Liver (tissue), 9 donors: Measurements from ENCODE around the gene ATP5F1B. TPM values are rescaled to one million over a fixed set of nuclear protein-coding genes. Genes with fewer than 3 reads are reported as not detected.

Experiments used
- DNase-seq: peaks from one replicate; pipeline ENCODE4 v3.0.0-alpha.2; 2017; ENCODE audit warnings: low spot score
- H3K27ac ChIP-seq, 2 donors: one replicate each; pipeline ENCODE4 v1.7.0; 2013; ENCODE audit warnings: inconsistent platforms in 2 of 2, low read length in 2 of 2, control low read depth in 1 of 2, low read depth in 1 of 2, mild to moderate bottlenecking in 1 of 2
- H3K27me3 ChIP-seq, 4 donors: one replicate each; pipeline versions ENCODE4 v1.6.1 to v1.7.0; 2013; ENCODE audit warnings: low read length in 3 of 4, inconsistent platforms in 1 of 4, mild to moderate bottlenecking in 1 of 4, moderate library complexity in 1 of 4; ENCODE audit not compliant: control insufficient read depth in 4 of 4, insufficient read depth in 4 of 4
- H3K36me3 ChIP-seq, 4 donors: one replicate each; pipeline versions ENCODE4 v1.6.1 to v1.7.0; 2013; ENCODE audit warnings: low read length in 3 of 4, mild to moderate bottlenecking in 3 of 4, low read depth in 1 of 4, moderate library complexity in 1 of 4; ENCODE audit not compliant: control insufficient read depth in 4 of 4, insufficient read depth in 3 of 4
- H3K4me1 ChIP-seq, 4 donors: one replicate each; pipeline versions ENCODE4 v1.6.1 to v1.7.0; 2013; ENCODE audit warnings: low read length in 3 of 4, mild to moderate bottlenecking in 3 of 4, moderate library complexity in 1 of 4; ENCODE audit not compliant: control insufficient read depth in 4 of 4, insufficient read depth in 4 of 4
- H3K4me3 ChIP-seq, 3 donors: one replicate each; pipeline versions ENCODE4 v1.6.1 to v1.7.0; 2013; ENCODE audit warnings: low read length in 3 of 3, control low read depth in 1 of 3, low read depth in 1 of 3, mild to moderate bottlenecking in 1 of 3
- H3K9ac ChIP-seq, 2 donors: one replicate each; pipeline ENCODE4 v1.7.0; 2013; ENCODE audit warnings: low read length in 2 of 2, mild to moderate bottlenecking in 2 of 2, moderate library complexity in 2 of 2, control low read depth in 1 of 2, low read depth in 1 of 2
- H3K9me3 ChIP-seq, 4 donors: one replicate each; pipeline versions ENCODE4 v1.6.1 to v1.7.0; 2013; ENCODE audit warnings: low read length in 3 of 4; ENCODE audit not compliant: control insufficient read depth in 4 of 4
- EGR1 ChIP-seq, 2 donors: IDR thresholded peaks; 2 replicates each; pipeline ENCODE4 v1.6.1; 2016 to 2018; ENCODE audit warnings: antibody characterized with exemption in 2 of 2, low read depth in 2 of 2
- FOXA1 ChIP-seq: IDR thresholded peaks from 2 replicates; pipeline ENCODE4 v1.6.1; 2016; ENCODE audit warnings: antibody characterized with exemption
- FOXA2 ChIP-seq: IDR thresholded peaks from 2 replicates; pipeline ENCODE4 v1.6.1; 2016; ENCODE audit warnings: antibody characterized with exemption
- GABPA ChIP-seq, 2 donors: IDR thresholded peaks in 1 of 2; conservative IDR thresholded peaks in 1 of 2; 2 replicates each; pipeline ENCODE4 v1.6.1; 2016; ENCODE audit warnings: antibody characterized with exemption in 2 of 2, mild to moderate bottlenecking in 1 of 2, moderate library complexity in 1 of 2
- HNF4A ChIP-seq, 2 donors: conservative IDR thresholded peaks; 2 replicates each; pipeline ENCODE4 v1.6.1; 2016; ENCODE audit warnings: antibody characterized with exemption in 2 of 2, mild to moderate bottlenecking in 2 of 2
- HNF4G ChIP-seq: IDR thresholded peaks from 2 replicates; pipeline ENCODE4 v1.6.1; 2016; ENCODE audit warnings: antibody characterized with exemption
- JUND ChIP-seq, 2 donors: IDR thresholded peaks; 2 replicates each; pipeline ENCODE4 v1.6.1; 2016; ENCODE audit warnings: antibody characterized with exemption in 2 of 2
- NR2F2 ChIP-seq: IDR thresholded peaks from 2 replicates; pipeline ENCODE4 v1.6.1; 2016; ENCODE audit warnings: antibody characterized with exemption
- RAD21 ChIP-seq, 2 donors: IDR thresholded peaks; 2 replicates each; pipeline ENCODE4 v1.6.1; 2016; ENCODE audit warnings: antibody characterized with exemption in 2 of 2, mild to moderate bottlenecking in 2 of 2
- RXRA ChIP-seq, 2 donors: IDR thresholded peaks; 2 replicates each; pipeline ENCODE4 v1.6.1; 2017 to 2018; ENCODE audit warnings: antibody characterized with exemption in 2 of 2, mild to moderate bottlenecking in 1 of 2
- SP1 ChIP-seq: IDR thresholded peaks from 2 replicates; pipeline ENCODE4 v1.6.1; 2018; ENCODE audit warnings: antibody characterized with exemption, mild to moderate bottlenecking
- TAF1 ChIP-seq: conservative IDR thresholded peaks from 2 replicates; pipeline ENCODE4 v1.6.1; 2016; ENCODE audit warnings: antibody characterized with exemption, mild to moderate bottlenecking
- YY1 ChIP-seq: IDR thresholded peaks from 2 replicates; pipeline ENCODE4 v1.6.1; 2016; ENCODE audit warnings: antibody characterized with exemption, mild to moderate bottlenecking
- whole genome bisulfite sequencing: extraction: QIAGEN DNeasy Blood & Tissue Kit; methylation state at CpG from one replicate; pipeline ENCODE4 v1.1.7; 2013; 5-methylcytosine and 5-hydroxymethylcytosine counted together
- polyA plus RNA-seq, 2 donors: library from polyadenylated mRNA; stranded (reverse) in 1 of 2; unstranded in 1 of 2; fragments of 200-250 nt in 1 of 2; fragments of >200 nt in 1 of 2; fragmentation: Nextera tagmentation in 1 of 2; extraction: Ambion mirVana in 1 of 2; gene quantifications; one replicate each; pipeline versions ENCODE4 v1.2.1 to v1.2.3, GENCODE V29; 2013 to 2015
- total RNA-seq, 2 donors: library from RNA; depleted of rRNA; stranded (reverse); fragments of >200 nt; gene quantifications; one replicate each; pipeline ENCODE4 v1.2.3, GENCODE V29; 2014
- TF ChIP-seq, protein P1 (sequence below): IDR thresholded peaks from 2 replicates; pipeline ENCODE4 v1.6.1; 2016; ENCODE audit warnings: antibody characterized with exemption
- TF ChIP-seq, protein P2 (sequence below): fragments of 150-350 bp; IDR thresholded peaks from 2 replicates; pipeline ENCODE4 v1.5.1; 2017; ENCODE audit warnings: improper control_type of control experiment, low read depth, low read length; ENCODE audit not compliant: missing input control
- TF ChIP-seq, protein P3 (sequence below): IDR thresholded peaks from 2 replicates; pipeline ENCODE4 v1.6.1; 2016; ENCODE audit warnings: antibody characterized with exemption, mild to moderate bottlenecking
- TF ChIP-seq, protein P4 (sequence below): IDR thresholded peaks from 2 replicates; pipeline ENCODE4 v1.6.1; 2016; ENCODE audit warnings: antibody characterized with exemption
- TF ChIP-seq, protein P5 (sequence below): IDR thresholded peaks from 2 replicates; pipeline ENCODE4 v1.6.1; 2016; ENCODE audit warnings: antibody characterized with exemption
- donor health status: healthy.
- donor health status: healthy.
- donor health status: healthy.
- donor health status: healthy.
- donor health status: healthy.

ATP5F1B gene
- total and polyA plus RNA-seq, 4 donors: 273 to 569 (median 438) TPM

DNA sequence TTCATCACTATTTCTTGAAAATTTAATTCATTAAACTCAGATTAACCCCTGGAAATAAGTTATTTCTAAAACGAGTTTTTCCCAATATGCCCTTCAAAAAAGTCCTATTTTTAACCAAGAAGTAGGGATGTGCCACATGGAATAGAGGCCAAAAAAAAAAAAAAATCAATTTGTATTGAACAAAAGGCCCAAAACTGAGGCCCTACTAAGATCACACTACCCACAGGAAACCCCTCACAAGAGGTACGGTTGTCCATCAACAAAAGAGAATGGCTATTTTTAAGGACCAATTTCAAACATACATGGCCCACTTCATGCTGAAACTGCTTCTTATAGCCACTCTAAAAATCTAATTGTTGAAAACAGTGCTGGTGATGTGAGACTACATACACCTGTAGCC, 8.2 kb downstream of the ATP5F1B start:
- Histone ChIP-seq H3K36me3 (peaks cover 15 to 40% (median 29%) of the 10 kb centered on the region in 4 donors), H3K4me3 (no peak overlapping the region), H3K27ac (peak overlapping the region in 1 of 2 donors; percentile 92), H3K4me1 (peaks cover 6 to 54% (median 42%) of the 10 kb centered on the region in 4 donors), H3K27me3 (no peaks in the 10 kb centered on the region), H3K9ac (no peak overlapping the region), H3K9me3 (no peaks in the 10 kb centered on the region)
- TF ChIP-seq RXRA (IDR thresholded peaks at IDR 0.05): no peak
- TF ChIP-seq SP1: no peak
- no peak for TF ChIP-seq NR2F2
- TF ChIP-seq GABPA (IDR thresholded peaks at IDR 0.05 in 1 of 2, conservative IDR thresholded peaks at IDR 0.05 in 1 of 2): no peak
- no peak for TF ChIP-seq FOXA1
- no peak for TF ChIP-seq HNF4G
- no peak for TF ChIP-seq HNF4A (conservative IDR thresholded peaks at IDR 0.05)
- no peak for TF ChIP-seq JUND (IDR thresholded peaks at IDR 0.05)
- TF ChIP-seq, protein P1, sequence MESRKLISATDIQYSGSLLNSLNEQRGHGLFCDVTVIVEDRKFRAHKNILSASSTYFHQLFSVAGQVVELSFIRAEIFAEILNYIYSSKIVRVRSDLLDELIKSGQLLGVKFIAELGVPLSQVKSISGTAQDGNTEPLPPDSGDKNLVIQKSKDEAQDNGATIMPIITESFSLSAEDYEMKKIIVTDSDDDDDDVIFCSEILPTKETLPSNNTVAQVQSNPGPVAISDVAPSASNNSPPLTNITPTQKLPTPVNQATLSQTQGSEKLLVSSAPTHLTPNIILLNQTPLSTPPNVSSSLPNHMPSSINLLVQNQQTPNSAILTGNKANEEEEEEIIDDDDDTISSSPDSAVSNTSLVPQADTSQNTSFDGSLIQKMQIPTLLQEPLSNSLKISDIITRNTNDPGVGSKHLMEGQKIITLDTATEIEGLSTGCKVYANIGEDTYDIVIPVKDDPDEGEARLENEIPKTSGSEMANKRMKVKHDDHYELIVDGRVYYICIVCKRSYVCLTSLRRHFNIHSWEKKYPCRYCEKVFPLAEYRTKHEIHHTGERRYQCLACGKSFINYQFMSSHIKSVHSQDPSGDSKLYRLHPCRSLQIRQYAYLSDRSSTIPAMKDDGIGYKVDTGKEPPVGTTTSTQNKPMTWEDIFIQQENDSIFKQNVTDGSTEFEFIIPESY: no peak
- TF ChIP-seq YY1: no peak
- WGBS: 62% methylated on average over 2 of the region's 2 CpGs
- no peak for DNase-seq

DNA sequence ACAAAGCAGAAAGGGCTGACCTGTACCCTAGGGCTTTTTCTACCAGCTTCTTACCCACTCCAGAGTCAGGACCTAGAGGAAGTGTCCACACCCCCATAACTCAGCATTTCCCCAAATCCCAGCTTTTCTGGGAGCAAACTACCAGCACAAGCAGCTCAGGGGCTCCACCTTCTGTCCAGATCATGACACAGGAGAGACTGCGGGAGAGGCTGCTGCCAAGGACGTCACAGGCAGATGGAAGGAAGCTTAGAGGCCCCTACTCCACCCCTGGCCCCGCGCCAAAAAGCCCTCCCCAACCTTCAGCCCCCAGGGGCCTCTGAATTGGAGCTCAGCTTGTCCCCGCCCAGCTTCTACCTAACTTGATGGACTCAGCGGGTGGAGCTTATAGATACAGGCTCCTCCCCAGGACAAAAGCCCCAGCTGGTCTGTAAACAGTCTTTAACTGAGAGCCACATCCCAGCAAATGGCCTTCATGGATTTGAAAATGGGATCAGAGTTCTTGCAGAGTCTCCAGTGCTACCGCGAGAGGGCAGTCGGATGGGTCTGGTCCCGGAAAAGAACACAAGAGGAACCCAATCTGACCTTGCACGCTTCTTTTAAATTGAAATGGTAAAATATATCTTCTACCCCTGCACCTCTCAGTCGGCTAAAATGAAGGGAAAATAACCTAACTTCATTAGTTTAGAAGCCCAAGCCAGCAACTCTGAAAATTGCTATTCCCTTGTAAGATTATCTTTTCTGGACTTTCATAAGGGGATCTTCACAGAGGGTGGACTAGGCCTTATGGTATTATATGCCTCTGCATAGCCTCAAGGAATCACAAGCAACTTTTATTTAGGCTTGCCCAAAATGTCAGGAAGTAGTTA, 8.9 kb downstream of the ATP5F1B start:
- TF ChIP-seq JUND (IDR thresholded peaks at IDR 0.05): peak; percentile 61 to 69
- peak; percentile 5 to 49 for TF ChIP-seq EGR1 (IDR thresholded peaks at IDR 0.05; ENCODE audit: low read depth in 2 of 2)
- peak; percentile 84 for TF ChIP-seq NR2F2
- peak; percentile 70 for TF ChIP-seq TAF1
- TF ChIP-seq, protein P1: peak; percentile 95
- TF ChIP-seq, protein P2, sequence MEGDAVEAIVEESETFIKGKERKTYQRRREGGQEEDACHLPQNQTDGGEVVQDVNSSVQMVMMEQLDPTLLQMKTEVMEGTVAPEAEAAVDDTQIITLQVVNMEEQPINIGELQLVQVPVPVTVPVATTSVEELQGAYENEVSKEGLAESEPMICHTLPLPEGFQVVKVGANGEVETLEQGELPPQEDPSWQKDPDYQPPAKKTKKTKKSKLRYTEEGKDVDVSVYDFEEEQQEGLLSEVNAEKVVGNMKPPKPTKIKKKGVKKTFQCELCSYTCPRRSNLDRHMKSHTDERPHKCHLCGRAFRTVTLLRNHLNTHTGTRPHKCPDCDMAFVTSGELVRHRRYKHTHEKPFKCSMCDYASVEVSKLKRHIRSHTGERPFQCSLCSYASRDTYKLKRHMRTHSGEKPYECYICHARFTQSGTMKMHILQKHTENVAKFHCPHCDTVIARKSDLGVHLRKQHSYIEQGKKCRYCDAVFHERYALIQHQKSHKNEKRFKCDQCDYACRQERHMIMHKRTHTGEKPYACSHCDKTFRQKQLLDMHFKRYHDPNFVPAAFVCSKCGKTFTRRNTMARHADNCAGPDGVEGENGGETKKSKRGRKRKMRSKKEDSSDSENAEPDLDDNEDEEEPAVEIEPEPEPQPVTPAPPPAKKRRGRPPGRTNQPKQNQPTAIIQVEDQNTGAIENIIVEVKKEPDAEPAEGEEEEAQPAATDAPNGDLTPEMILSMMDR: peak; percentile 61
- TF ChIP-seq, protein P3, sequence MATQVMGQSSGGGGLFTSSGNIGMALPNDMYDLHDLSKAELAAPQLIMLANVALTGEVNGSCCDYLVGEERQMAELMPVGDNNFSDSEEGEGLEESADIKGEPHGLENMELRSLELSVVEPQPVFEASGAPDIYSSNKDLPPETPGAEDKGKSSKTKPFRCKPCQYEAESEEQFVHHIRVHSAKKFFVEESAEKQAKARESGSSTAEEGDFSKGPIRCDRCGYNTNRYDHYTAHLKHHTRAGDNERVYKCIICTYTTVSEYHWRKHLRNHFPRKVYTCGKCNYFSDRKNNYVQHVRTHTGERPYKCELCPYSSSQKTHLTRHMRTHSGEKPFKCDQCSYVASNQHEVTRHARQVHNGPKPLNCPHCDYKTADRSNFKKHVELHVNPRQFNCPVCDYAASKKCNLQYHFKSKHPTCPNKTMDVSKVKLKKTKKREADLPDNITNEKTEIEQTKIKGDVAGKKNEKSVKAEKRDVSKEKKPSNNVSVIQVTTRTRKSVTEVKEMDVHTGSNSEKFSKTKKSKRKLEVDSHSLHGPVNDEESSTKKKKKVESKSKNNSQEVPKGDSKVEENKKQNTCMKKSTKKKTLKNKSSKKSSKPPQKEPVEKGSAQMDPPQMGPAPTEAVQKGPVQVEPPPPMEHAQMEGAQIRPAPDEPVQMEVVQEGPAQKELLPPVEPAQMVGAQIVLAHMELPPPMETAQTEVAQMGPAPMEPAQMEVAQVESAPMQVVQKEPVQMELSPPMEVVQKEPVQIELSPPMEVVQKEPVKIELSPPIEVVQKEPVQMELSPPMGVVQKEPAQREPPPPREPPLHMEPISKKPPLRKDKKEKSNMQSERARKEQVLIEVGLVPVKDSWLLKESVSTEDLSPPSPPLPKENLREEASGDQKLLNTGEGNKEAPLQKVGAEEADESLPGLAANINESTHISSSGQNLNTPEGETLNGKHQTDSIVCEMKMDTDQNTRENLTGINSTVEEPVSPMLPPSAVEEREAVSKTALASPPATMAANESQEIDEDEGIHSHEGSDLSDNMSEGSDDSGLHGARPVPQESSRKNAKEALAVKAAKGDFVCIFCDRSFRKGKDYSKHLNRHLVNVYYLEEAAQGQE: peak; percentile 91
- TF ChIP-seq FOXA2: peak; percentile 65
- peak; percentile 63 to 70 for TF ChIP-seq HNF4A (conservative IDR thresholded peaks at IDR 0.05)
- TF ChIP-seq RXRA (IDR thresholded peaks at IDR 0.05): peak; percentile 73 to 75
- TF ChIP-seq, protein P4, sequence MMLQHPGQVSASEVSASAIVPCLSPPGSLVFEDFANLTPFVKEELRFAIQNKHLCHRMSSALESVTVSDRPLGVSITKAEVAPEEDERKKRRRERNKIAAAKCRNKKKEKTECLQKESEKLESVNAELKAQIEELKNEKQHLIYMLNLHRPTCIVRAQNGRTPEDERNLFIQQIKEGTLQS: no peak
- TF ChIP-seq RAD21 (IDR thresholded peaks at IDR 0.05): peak; percentile 77 to 80
- TF ChIP-seq YY1: peak; percentile 93
- TF ChIP-seq, protein P5, sequence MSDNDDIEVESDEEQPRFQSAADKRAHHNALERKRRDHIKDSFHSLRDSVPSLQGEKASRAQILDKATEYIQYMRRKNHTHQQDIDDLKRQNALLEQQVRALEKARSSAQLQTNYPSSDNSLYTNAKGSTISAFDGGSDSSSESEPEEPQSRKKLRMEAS: peak; percentile 82
- TF ChIP-seq GABPA (IDR thresholded peaks at IDR 0.05 in 1 of 2, conservative IDR thresholded peaks at IDR 0.05 in 1 of 2): peak; percentile 12 to 44
- peak; percentile 73 for TF ChIP-seq FOXA1
- TF ChIP-seq SP1: peak; percentile 85
- no peak for TF ChIP-seq HNF4G
- H3K4me1 ChIP-seq: peaks cover 9 to 59% (median 49%) of the 10 kb centered on the region in 4 donors

More for the DNA sequence above, 8.9 kb downstream of the ATP5F1B start:
- Histone ChIP-seq H3K9ac (peak overlapping the region; percentile 4 to 81), H3K27me3 (no peaks in the 10 kb centered on the region), H3K36me3 (peaks cover 11 to 33% (median 22%) of the 10 kb centered on the region in 4 donors), H3K4me3 (peak overlapping the region; percentile 68 to 81 (median 80)), H3K27ac (peak overlapping the region; percentile 86 to 92), H3K9me3 (no peaks in the 10 kb centered on the region)
- DNase-seq: peak; percentile 99
- 2% methylated on average over 12 of the region's 12 CpGs for WGBS
